ENCODE measurements around the gene SLC9A9. TPM values are rescaled to one million over a fixed set of nuclear protein-coding genes. Genes with fewer than 3 reads are reported as not detected.

Gene SLC9A9
- polyA plus RNA-seq, 6 donors from 2014 or later = 16.9 to 31.5 (median 24.7) TPM

- Mint-ChIP-seq H3K27ac (peak overlapping the region in 4 of 6 donors; percentile 3 to 64 (median 25)), H3K4me3 (no peak overlapping the region), H3K27me3 (no peaks in the 10 kb centered on the region), H3K4me1 (peaks cover 19 to 27% (median 21%) of the 10 kb centered on the region in 3 donors), H3K36me3 (peaks cover 14 to 28% of the 10 kb centered on the region in 2 donors), H3K9me3 (peaks cover 0 to 4% (median 0%) of the 10 kb centered on the region in 7 donors)
- no peak for ATAC-seq (ENCODE audit: low read depth in 2 of 2)
- no peak for DNase-seq
Measured at GRCh38 chr3:143514874-143515273, 333.4 kb downstream of the SLC9A9 start.

DNA sequence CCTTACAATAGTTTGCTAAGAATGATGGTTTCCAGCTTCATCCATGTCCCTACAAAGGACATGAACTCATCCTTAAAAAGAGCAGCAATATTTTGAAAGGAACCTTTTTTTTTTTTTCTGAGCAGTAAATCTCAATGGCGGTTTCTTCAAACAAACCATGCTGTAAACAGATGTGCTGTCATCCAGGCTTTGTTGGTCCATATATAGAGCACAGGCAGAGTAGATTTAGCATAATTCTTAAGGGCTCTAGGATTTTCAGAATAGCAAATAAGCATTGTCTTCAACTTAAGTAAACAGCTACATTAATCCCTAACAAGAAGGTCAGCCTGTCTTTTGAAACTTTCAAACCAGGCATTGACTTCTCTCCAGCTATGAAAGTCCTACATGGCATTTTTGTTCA, 334.2 kb downstream of the SLC9A9 start:
- Mint-ChIP-seq H3K27me3 (no peaks in the 10 kb centered on the region), H3K27ac (peak overlapping the region in 1 of 6 donors; percentile 64), H3K4me3 (no peak overlapping the region), H3K9me3 (peaks cover 0 to 4% (median 0%) of the 10 kb centered on the region in 7 donors), H3K4me1 (peaks cover 11 to 19% (median 13%) of the 10 kb centered on the region in 3 donors), H3K36me3 (peaks cover 14 to 28% of the 10 kb centered on the region in 2 donors)
- ATAC-seq (ENCODE audit: low read depth in 2 of 2) (no peak), DNase-seq (no peak)

GRCh38 chr3:143511174-143511879, 336.9 kb downstream of the SLC9A9 start:
- Mint-ChIP-seq H3K27me3 (no peaks in the 10 kb centered on the region), H3K4me3 (peak overlapping the region in 1 of 8 donors; percentile 40), H3K36me3 (peaks cover 0 to 23% of the 10 kb centered on the region in 2 donors), H3K9me3 (no peaks in the 10 kb centered on the region), H3K4me1 (peaks cover 4 to 22% (median 8%) of the 10 kb centered on the region in 3 donors), H3K27ac (no peak overlapping the region)
- no peak for DNase-seq
- no peak for ATAC-seq (ENCODE audit: low read depth in 2 of 2)

- H3K27me3 Mint-ChIP-seq = no peaks in the 10 kb centered on the region
- H3K4me1 Mint-ChIP-seq = peaks cover 4 to 22% (median 8%) of the 10 kb centered on the region in 3 donors
- ATAC-seq (ENCODE audit: low read depth in 2 of 2) (no peak), DNase-seq (no peak)
- no peaks in the 10 kb centered on the region for H3K9me3 Mint-ChIP-seq
- peaks cover 0 to 23% of the 10 kb centered on the region in 2 donors for H3K36me3 Mint-ChIP-seq
- peak overlapping the region in 1 of 6 donors; percentile 24 for H3K27ac Mint-ChIP-seq
- no peak overlapping the region for H3K4me3 Mint-ChIP-seq
Measured at GRCh38 chr3:143510601-143511000, 337.7 kb downstream of the SLC9A9 start.

DNA sequence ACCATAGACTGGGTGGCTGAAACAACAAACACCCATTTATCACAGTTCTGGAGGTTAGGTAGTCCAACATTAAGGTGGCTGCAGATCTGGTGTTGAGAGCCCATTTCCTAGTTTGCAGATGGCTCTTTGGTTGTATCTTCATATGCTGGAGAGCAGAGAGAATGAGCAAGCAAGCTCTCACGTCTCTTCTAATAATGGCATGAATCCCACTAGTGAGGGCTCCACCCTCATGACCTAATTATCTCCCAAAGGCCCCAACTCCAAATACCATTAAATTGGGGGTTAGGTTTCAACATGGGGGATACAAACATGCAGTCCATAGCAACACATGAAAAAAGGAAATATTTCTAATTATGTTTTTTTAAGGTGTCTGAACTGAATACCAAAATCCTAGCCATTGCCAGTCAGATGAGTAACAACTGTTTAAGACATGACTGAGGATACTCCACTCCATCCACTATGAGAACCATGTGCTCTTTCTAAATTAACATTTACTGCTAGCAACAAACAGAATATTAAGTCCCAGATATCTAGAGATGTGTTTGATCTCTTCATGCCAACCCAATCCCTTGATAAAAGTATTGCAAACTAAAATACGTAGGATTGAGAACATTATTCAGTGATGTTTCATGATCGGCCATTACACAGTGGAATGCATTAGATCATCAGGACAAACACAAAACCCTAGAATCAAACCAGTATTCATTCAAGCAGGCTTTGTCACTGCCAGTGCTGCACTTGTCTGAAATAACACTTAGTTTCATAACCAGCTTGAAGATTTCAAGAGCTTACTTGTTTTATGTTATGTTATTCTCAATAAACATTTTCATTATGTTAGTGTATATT, 340.3 kb downstream of the SLC9A9 start:
- ATAC-seq (ENCODE audit: low read depth in 2 of 2) = no peak
- no peak for DNase-seq
- H3K9me3 Mint-ChIP-seq = no peaks in the 10 kb centered on the region
- H3K4me3 Mint-ChIP-seq = no peak overlapping the region
- no peaks in the 10 kb centered on the region for H3K27me3 Mint-ChIP-seq
- no peak overlapping the region for H3K27ac Mint-ChIP-seq
- peaks cover 0 to 13% (median 0%) of the 10 kb centered on the region in 3 donors for H3K4me1 Mint-ChIP-seq
- peaks cover 0 to 23% of the 10 kb centered on the region in 2 donors for H3K36me3 Mint-ChIP-seq

DNA sequence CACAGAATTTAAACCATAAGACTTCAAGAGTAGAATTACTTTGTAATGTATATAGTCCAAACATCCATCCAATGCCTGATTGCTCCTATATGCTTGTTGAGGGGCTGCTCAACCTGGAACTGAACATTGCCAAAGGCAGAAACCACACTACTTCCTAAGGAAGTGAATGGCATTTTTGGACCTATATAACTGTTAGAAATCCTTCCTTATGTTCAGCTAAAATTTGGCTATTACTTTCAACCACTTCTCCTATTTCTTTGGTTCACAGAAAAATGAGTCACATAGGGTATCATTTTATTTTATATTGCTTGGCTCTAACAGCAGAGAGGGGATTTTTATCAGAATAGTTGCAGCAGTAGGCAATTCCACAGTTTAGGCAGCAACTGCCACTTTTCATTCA, 342.1 kb downstream of the SLC9A9 start:
- DNase-seq = no peak
- H3K27me3 Mint-ChIP-seq = no peaks in the 10 kb centered on the region
- peak overlapping the region in 1 of 6 donors; percentile 59 for H3K27ac Mint-ChIP-seq
- H3K36me3 Mint-ChIP-seq = peaks cover 0 to 14% of the 10 kb centered on the region in 2 donors
- ATAC-seq (ENCODE audit: low read depth in 2 of 2) = no peak
- no peak overlapping the region for H3K4me3 Mint-ChIP-seq
- H3K4me1 Mint-ChIP-seq = peaks cover 0 to 7% (median 0%) of the 10 kb centered on the region in 3 donors
- no peaks in the 10 kb centered on the region for H3K9me3 Mint-ChIP-seq

GRCh38 chr3:143503325-143503885, 344.9 kb downstream of the SLC9A9 start:
- DNase-seq (no peak), ATAC-seq (ENCODE audit: low read depth in 2 of 2) (no peak)
- Mint-ChIP-seq H3K4me1 (no peaks in the 10 kb centered on the region), H3K4me3 (no peak overlapping the region), H3K27ac (peak overlapping the region in 1 of 6 donors; percentile 26), H3K9me3 (no peaks in the 10 kb centered on the region), H3K27me3 (no peaks in the 10 kb centered on the region), H3K36me3 (peaks cover 0 to 6% of the 10 kb centered on the region in 2 donors)

GRCh38 chr3:143502081-143502480, 346.2 kb downstream of the SLC9A9 start:
- H3K27ac Mint-ChIP-seq = no peak overlapping the region
- H3K9me3 Mint-ChIP-seq = no peaks in the 10 kb centered on the region
- no peaks in the 10 kb centered on the region for H3K4me1 Mint-ChIP-seq
- no peaks in the 10 kb centered on the region for H3K27me3 Mint-ChIP-seq
- ATAC-seq (ENCODE audit: low read depth in 2 of 2) (no peak), DNase-seq (no peak)
- H3K36me3 Mint-ChIP-seq = peaks cover 0 to 6% of the 10 kb centered on the region in 2 donors
- H3K4me3 Mint-ChIP-seq = no peak overlapping the region

- H3K27me3 Mint-ChIP-seq = no peaks in the 10 kb centered on the region
- peak overlapping the region in 1 of 6 donors; percentile 72 for H3K27ac Mint-ChIP-seq
- peaks cover under 1 to 2% (median 1%) of the 10 kb centered on the region in 3 donors for H3K4me1 Mint-ChIP-seq
- H3K36me3 Mint-ChIP-seq = peaks cover 0 to 2% of the 10 kb centered on the region in 2 donors
- peaks cover 0 to under 1% (median 0%) of the 10 kb centered on the region in 7 donors for H3K9me3 Mint-ChIP-seq
- no peak for ATAC-seq (ENCODE audit: low read depth in 2 of 2)
- no peak overlapping the region for H3K4me3 Mint-ChIP-seq
- no peak for DNase-seq
Measured at GRCh38 chr3:143497382-143497781, 350.9 kb downstream of the SLC9A9 start.

- H3K9me3 Mint-ChIP-seq = peaks cover 0 to 4% (median 0%) of the 10 kb centered on the region in 7 donors
Measured at GRCh38 chr3:143496191-143496590, 352.1 kb downstream of the SLC9A9 start.

DNA sequence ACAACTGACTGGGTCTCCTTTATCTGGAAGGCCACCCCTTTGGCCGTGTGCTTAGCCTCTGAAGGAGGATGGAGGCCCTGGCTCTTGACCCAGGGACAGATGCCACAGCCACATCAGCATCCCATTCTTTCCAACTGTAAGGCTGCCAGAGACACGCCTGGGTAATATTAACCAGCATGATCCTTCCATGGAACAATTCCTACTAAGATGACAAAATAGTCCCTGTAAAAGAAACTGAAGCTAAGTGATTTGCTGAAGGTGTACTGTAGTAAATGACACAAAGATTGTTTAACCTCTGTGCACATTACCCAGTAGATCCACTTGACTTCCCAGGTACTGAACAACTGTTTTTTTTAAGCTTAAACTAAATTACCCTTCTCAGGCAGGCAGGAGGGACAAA, 352.7 kb downstream of the SLC9A9 start:
- Mint-ChIP-seq H3K4me3 (no peak overlapping the region), H3K27me3 (no peaks in the 10 kb centered on the region), H3K4me1 (peaks cover 2 to 4% (median 4%) of the 10 kb centered on the region in 3 donors), H3K36me3 (peaks cover 0 to 8% of the 10 kb centered on the region in 2 donors), H3K9me3 (peaks cover 0 to 4% (median 0%) of the 10 kb centered on the region in 7 donors), H3K27ac (peak overlapping the region in 1 of 6 donors; percentile 56)
- DNase-seq (no peak), ATAC-seq (ENCODE audit: low read depth in 2 of 2) (no peak)

More at GRCh38 chr3:143496191-143496590, 352.1 kb downstream of the SLC9A9 start:
- peaks cover 2 to 4% (median 4%) of the 10 kb centered on the region in 3 donors for H3K4me1 Mint-ChIP-seq
- peak overlapping the region in 1 of 6 donors; percentile 18 for H3K27ac Mint-ChIP-seq
- ATAC-seq (ENCODE audit: low read depth in 2 of 2) (no peak), DNase-seq (no peak)
- peaks cover 0 to 8% of the 10 kb centered on the region in 2 donors for H3K36me3 Mint-ChIP-seq
- no peak overlapping the region for H3K4me3 Mint-ChIP-seq
- no peaks in the 10 kb centered on the region for H3K27me3 Mint-ChIP-seq

- Mint-ChIP-seq H3K27me3 (no peaks in the 10 kb centered on the region), H3K4me1 (peaks cover 9 to 28% (median 15%) of the 10 kb centered on the region in 3 donors), H3K9me3 (peaks cover 0 to 1% (median 0%) of the 10 kb centered on the region in 7 donors), H3K36me3 (peaks cover 0 to 4% of the 10 kb centered on the region in 2 donors), H3K4me3 (no peak overlapping the region), H3K27ac (peak overlapping the region in 1 of 6 donors; percentile 2)
- DNase-seq = no peak
- ATAC-seq (ENCODE audit: low read depth in 2 of 2) = no peak
Measured at GRCh38 chr3:143486611-143487010, 361.7 kb downstream of the SLC9A9 start.

DNA sequence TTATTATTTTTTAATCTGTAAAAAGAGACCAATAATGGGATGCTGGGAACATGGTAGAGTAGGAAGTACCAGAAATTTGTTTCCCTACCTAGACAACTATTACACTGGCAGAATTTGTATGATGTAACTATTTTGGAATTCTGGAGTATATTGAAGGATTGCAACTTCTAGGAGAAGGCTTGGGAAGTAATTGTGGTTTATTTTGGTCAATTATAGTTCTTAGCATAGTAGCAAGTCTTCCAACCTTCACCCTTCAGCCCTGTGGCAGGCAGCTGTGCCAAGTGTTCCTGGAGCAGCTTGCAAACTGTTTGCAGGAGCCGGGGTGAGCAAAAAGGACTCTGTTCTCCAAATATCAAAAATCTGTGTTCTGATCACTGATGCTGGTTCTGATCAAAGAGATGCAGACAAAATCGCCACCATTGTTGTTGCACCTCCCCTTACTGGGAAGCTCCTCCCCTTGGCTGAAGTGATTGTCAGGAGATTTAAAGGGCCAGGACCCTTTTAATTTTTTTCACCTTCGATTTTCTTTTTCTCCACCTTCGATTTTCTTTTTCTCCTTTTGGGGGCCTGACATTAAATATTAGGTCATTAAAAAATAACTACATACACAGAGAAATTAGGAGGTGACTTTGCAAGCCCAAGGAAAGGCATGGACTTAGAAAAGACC, 363.3 kb downstream of the SLC9A9 start:
- ATAC-seq (ENCODE audit: low read depth in 2 of 2) = no peak
- H3K4me1 Mint-ChIP-seq = peaks cover 12 to 40% (median 28%) of the 10 kb centered on the region in 3 donors
- H3K4me3 Mint-ChIP-seq = peak overlapping the region in 1 of 8 donors; percentile 30
- H3K9me3 Mint-ChIP-seq = peaks cover 0 to 4% (median 0%) of the 10 kb centered on the region in 7 donors
- no peaks in the 10 kb centered on the region for H3K27me3 Mint-ChIP-seq
- H3K36me3 Mint-ChIP-seq = peaks cover 0 to 4% of the 10 kb centered on the region in 2 donors
- no peak overlapping the region for H3K27ac Mint-ChIP-seq
- no peak for DNase-seq
